ENCODE results near the gene SNAP29.
"Not testable (repeated sequence)": the region's sequence is repeated elsewhere in the genome, so short reads cannot be mapped to it uniquely, and the experiment has no call there.

Gene SNAP29

DNA sequence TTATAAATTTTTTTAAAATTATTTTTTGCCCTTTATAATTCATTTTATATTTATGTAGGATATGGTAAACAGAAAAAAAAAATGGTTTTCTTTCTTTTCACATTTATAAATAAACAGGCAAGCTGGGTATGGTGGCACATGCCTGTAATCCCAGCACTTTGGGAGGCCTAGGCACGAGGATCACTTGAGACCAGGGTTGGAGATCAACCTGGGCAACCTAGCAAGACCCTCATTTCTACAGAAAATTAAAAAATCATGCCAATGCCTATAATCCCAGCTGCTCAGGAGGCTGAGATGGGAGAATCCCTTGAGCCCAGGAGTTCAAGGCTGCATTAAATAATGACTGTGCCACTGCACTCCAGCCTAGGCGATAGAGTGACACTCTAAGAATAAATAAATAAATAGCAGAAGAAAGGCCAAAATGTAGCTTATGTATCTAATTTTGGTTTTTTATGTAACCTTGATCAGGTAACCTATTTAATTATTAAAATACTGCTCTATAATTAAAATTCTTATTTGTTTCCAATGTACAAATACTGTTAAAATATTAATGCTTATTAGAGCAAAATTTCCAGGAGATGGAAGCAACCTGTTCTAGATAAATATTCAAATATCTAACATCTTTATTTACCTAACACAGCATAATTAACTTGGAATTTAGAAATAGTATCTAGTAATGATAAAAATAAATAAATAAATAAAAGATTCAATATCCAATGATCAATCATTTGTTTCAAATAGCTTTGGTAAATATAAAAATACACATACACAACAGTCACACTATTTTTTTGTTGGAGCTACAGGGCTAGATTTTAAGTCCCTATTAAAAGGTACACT lies 21.6 kb upstream of the SNAP29 start:
- DNase-seq, result no peak

DNA sequence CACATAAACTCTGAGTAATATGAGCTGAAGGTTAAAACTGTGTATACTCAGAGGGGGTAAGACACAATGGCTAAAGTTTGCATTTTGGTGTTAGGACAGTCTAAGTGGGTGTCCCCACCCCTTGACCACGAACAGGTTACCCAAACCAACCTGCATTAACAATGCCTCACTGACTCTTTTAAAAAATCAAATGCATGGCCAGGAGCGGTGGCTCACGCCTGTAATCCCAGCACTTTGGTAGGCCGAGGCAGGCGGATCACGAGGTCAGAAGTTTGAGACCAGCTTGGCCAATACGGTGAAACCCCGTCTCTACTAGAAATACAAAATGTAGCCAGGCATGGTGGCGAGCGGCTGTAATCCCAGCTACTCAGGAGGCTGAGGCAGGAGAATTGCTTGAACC lies 19.5 kb upstream of the SNAP29 start:
- DNase-seq, result not testable (repeated sequence)

DNA sequence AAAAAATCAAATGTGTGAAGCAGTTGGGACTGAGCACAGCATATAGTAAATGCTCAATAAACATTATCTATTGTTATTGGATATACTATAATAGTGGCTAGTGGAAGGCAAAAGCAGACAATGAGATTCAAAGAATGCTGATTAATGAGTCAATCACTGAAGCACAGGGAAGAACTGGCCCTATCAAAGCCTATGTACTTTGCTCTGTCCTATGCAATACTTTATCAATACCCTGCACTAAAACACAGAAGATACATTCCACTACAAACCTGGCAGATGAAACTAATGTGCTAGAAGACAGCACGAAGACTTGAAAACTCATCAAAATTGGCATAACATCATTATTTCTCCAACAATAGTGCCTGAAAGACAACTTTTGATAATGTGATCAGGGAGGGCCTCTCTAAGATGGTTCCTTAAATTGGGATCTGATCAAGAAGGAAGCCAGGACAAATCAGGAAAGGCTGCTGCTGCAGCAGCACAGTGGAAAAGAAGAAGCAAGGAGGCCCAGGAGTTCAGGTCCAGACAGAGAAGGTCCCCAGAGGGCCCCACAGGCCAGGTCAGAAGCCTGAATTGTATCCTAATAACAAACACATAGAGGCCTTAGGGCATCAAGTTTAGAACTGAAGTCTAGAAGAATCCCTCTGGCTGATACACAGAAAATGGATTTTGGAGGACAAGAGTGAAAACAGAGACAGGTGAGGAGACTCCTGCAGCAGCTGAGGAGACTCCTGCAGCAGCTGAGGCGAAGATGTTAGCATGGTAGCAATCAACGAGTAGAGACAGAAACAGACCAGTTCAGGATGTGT lies 18.8 kb upstream of the SNAP29 start:
- DNase-seq, result no peak

DNA sequence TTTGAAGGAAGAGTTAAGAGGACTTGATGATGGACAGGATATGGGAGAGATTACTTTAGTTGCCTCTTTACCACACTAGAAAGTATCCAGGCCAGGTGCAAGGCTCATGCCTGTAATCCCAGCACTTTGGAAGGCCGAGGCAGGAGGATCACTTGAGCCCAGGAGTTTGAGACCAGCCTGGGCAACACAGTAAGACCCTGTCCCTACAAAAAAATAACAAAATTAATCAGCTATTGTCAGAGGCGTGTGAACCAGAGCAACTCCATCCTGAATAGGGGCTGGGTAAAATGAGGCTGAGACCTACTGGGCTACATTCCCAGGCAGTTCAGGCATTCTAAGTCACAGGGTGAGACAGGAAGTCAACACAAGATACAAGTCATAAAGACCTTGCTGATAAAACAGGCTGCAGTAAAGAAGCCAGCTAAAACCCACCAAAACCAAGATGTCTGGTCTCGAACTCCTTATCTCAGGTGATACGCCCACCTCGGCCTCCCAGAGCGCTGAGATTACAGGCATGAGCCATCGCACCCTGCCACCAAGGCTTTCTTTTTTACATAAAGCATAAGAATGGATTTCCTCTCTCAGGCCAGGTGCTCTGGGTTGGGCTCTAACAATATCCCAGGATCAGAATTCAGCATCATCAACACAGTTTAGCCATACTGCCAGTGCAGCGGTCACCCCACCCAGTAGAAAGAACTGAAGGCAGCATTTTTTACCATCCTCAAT lies 18.0 kb upstream of the SNAP29 start:
- no peak for DNase-seq

DNA sequence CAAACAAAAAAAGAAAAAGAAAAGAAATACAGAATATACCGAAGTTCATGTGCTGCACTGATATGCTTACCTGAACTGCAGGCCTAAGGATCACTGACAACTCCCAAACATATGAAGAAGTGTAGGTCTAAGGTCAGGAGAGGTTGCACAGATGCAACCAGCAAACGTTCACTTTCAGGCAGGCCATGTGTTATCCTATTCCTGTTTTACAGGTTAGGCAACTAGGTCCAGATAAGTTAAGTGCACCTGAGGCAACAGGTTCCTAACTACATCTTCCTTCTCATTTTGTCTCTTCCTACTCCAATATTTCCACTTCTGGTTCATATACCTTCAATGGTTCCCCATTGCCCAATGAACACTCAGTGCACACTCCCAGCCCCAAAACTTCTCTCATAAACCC lies 15.3 kb upstream of the SNAP29 start:
- DNase-seq, result no peak

DNA sequence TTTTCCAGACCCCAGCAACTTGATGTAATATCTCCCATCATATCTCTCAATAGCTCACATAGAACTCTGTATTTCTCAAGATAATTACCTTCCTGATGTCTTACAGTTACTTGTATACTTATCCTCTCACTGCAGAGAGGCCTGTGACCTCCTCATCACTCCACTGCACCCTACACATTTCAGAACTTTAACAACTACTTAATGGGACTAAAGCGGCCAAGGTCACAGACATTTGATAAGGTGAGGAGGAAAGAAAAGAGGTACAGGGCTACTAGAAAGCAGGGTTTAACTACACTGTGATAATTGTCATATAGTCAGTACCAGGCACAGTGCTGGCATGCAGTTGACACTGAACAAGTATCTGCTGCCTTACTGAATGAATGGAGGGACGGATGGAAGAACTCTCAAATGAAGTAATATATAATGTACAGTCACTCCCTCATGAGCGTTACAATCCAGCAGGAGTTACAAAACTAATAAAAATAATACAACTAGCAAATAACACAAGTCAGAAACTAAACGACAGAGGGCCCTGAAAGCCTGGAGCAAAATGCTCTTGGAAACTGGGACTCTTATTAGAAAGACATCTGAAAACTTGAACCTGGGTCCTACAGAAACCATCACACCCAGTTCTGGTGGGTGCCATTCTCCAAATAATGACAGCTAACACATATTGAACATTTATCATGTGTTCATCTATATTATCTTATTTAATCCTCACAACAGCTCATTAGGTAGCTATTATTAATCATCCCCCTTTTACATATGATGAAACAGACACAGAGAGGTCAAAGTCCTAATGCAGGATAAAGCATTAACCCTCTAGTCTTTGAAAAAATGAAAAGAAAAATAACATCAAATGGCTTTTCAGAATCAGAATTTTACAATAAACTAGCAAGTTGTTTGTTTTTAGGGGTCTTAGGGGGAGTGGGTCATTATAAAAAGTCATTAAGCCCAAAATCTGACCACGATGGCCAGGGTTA lies 14.5 kb upstream of the SNAP29 start:
- no peak for DNase-seq

DNA sequence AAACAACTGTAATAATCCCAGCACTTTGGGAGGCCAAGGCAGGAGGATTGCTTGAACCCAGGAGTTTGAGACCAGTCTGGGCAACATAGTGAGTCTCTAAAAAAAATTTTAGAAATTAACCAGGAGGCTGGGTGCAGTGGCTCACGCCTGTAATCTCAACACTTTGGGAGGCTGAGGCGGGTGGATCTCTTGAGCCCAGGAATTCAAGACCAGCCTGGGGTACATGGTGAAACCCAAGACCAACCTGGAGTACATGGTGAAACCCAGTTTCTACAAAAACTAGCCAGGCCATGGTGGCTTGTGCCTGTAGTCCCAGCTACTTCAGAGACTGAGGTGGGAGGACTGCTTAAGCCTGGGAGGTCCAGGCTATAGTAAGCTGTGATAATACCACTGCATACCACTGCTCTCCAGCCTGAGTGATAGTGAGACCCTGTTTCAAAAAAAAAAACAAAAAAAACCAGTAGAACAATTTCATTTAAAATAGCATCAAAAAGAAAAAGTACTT lies 11.4 kb upstream of the SNAP29 start:
- no peak for DNase-seq

DNA sequence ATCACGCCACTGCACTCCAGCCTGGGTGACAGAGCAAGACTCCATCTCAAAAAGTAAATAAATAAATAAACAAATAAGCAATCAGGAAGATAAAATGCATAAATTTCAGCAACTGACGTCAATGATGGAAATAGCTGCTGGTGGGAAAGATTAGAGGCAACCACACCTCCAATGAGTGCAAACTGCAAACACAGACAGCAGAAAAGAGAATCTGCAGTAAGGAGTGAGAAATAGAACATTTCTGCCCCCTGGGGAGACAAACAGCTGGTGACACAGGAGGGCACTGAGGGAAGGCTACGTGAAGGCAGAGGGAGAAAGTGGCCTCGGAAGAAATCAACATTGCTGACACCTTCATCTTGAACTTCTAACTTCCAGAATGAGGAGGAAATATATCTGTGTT lies 6.7 kb upstream of the SNAP29 start:
- DNase-seq, result no peak

DNA sequence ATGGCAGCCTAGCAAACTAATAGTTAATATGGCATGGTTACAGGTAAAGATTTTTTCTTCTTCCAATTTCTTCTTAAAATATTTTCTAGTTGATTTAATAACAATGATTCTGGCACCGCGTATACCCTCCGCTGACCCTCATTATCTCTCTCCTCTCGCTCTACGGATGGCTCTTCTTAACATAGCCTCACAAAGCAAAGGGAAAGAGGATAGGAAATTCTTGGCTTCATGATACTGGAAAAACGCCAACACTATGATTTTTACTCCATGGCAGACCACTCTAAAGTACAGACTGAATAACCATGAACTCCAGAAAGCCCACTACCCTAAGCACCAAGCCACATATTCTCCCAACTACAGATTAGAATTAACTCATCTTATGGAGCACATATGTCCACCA lies 6.3 kb upstream of the SNAP29 start:
- no peak for DNase-seq

DNA sequence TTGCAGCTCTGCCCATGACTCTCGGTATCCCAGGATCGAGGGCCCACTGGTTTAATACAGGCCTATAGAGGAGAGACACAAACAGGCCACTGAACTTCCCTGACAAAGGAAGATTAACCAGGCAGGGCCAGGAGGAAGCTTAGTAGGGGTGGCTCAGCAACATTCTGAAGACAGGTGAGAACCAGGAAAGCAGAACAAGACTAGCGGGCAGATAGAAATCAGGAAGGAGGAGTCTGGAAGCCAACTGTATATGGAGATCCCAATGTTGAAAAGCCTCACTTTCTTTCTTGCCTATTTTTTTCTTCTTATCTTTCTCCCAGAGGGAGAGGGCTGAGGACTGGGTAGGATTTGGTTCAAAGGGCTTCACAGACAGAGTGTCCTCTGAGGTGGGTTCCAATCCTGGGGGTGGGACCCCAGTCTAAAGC lies 5.6 kb upstream of the SNAP29 start:
- DNase-seq, result no peak

DNA sequence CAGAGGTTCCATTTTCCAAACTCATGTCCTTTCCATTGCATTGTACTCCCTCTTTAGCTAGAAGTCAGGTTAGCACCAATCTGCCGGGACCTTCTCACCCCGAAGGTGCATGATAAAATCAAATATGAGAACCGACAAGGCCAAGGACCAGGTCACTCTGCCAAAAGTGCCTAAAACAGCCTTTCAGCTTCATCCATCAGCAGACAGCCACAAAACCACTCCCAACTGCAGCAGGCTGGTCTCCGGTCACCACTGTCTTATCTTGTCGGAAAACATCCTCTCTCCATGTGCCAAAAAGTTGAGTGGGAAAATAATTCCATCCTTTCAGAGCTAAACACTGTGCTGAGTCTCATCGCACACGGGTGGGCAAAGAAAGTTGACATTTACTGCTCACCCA lies 1.6 kb upstream of the SNAP29 start:
- DNase-seq, result no peak

DNA sequence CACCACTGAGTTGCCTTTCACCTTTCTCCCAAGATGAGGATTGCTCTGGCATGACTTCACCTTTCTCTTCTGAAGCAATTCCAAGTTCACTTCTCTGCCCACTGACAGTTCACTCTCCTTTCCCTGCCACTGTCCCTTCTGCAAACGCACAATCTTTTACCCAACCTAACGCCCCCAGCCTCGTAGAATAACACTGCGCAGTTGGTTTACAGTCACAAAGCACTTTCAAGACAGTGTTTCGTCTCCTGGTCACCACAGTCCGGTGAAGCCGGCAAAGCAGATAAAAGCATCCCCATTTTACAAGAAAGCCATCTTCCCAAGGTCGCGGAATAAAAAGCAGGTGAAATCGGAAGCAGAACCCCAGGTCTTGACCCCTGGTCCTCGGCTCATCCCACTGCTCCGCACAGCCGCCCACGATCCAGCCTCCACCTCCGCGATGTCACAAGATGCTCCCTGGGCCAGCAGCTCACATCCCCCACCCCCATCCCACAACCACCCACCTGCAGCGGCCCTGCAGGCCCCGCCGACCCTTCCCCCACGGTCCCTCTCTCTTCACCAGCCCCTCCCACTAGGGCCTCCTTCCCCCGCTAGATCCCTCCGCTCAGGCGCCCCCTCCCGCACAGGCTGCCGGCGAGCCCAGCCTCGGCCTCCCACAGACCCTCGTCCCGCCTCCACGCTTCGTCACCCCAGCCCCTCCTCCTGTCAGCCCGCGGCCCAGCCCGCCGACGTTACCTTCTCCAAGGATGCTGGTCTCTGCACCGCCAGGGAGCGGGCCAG lies 781 bp upstream of the SNAP29 start:
- DNase-seq, result peak; percentile 25

DNA sequence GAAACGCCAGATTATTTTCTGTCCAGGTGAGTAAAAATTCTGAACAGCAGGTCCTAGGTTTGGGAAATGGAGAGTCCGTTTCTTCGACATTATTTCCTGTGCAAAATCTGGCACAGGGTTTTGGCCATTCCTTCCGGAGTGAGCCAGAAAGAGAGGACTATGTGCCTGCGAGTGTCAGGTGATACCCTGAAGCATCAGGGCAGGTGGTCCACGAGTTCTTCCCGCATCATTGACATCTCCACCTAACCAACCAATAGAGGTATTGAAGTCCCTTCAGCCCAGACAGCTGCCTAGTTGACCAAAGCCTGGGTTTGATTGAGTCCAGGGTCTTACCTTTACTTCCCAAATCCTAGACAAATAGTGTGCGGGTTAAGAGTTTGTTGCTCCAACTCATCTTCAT lies 808 bp downstream of the SNAP29 start:
- no peak for DNase-seq

DNA sequence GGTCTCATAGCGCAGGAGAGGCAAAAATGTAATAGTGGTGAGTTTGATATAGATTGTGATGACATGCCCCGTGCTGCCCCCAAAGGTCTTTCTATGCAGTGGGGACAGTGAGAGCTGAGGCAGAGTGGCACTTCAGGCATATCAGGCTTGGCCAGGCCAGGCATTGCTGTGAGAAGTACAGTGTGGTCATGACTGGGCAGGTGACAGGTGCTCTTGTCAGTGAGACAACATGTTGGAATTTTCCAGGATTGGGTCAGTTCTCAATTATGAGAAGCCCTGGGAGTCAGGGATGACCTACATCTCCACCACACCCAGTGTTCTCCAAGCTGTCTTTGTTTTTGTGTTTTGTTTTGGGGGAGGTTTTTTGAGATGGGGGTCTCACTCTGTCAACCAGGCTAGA lies 3.7 kb downstream of the SNAP29 start:
- DNase-seq, result no peak

DNA sequence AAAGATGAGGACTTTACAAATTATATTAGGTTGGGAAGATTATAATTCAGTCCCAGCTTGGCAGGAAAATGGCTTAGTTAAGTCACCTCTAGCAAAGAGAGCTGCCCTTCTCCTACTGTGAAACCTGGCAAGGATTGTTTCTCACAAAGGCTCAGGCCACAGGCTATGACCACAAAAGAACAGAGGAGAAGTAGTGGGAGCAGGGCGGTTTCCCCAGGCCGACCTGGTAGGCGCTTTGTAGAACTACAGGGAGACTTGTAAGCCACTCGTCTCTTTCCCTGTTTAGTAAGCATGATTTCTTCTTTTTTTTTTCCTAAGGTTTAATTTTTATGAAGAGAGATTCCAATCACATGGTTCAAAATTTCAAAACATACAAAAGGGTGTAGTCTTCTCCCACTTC lies 4.6 kb downstream of the SNAP29 start:
- peak; percentile 55 for DNase-seq

DNA sequence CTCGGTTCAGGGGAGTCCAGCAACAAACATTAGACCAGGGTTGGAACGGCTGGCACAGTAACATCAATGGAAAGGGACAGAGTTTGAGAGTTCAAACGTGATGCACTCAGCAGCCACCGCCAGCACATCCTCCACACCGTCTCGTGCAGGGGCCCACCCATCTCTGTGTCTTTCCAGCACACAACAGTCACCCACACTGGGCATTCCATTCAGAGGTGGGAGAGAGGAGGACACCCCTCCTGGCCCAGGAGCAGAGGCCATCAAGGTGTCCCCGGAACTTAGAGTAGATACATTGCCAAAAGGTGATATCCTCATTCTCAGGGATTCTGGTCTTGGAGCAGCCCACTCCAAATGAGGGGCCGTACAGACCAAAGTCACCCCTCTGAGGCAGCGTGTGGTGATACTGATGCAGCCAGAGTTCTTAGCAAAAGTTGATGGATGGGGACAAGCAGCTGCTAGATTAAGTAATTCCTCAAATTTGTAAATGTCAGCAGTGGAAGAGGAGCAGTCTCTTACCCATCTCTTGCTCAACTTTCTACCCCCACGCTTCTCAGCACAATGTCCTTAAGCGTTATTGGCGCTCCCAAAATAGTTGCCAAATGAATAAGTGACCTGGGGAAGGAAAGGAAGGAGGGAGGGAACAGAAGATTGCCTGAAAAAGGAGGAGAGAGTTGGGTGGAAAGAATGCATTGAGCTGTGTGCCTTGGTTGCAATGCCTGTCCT lies 5.5 kb downstream of the SNAP29 start:
- peak; percentile 74 for DNase-seq

DNA sequence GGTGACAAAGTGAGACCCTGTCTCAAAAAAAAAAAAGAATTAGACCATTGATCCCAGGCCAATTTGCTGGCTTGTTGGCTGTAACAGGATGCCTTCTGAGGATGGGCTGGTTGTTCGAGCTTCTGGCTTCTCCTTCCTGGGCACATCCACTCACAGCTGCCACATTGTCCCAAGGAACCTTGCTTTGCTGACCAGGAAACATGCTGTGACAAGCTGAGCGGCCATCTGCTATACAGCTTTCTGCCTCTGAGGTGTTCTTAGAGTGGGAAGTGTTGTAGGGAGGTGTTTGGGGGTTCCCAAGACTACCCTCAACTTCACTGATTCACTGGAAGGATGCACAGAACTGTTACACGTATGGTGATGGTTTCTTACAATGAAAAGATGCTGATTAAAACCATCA lies 6.5 kb downstream of the SNAP29 start:
- no peak for DNase-seq

DNA sequence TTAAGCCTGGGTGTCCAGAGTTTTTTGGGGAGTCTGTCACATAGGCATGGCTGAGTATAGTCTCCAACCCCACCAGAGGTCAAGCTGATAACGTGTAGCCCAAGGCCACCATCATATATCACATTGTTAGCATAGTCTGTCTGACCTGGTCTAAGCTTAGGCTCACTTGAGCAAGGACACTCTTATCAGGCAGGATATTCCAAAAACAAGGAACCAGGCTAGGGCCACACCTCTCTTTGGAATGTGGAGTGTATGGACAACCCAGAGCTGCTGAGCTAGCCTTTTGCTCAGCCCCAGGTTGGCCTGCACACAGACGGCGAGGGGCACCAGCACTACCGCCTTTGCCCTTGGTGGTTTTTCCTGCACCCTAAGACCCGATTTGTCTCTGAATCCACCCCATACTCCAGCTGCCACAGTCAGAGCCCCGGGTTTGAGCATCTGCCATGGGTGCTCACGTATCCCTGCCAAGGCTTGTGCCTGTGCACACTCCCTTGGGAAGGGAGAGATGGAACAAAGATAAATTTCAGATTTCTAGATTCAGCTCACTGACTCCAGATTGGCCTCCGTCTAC lies 7.2 kb downstream of the SNAP29 start:
- no peak for DNase-seq

DNA sequence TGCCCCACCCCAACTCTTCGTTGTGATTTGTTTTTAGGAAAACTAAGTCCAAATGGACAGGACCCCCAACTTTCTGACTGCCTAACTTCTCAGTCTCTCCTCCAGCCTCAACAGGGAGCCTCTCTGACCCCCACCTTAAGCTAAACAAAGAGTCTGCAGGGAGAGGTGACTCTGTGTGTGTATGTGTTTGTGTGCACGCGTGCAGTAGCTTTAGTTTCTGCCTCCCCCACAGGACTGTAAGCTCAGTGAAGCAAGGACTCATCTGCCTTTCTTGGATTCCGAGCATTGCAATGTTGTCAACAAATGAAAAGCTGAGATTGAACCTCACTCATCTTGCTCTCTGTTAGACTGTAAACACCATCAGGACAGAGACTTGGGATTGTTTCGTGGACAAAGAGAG lies 7.9 kb downstream of the SNAP29 start:
- DNase-seq, result peak; percentile 6
